ENCODE data around the gene YKT6. TPM values are rescaled to one million over a fixed set of nuclear protein-coding genes. Genes with fewer than 3 reads are reported as not detected.

Gene YKT6
- total RNA-seq, result 62.3 and 73.4 TPM in 2 replicates
- total RNA-seq (2013), result 35.8 TPM
- 36.5 and 42.1 TPM in 2 replicates for polyA plus RNA-seq
- 48.5 and 52.8 TPM in 2 replicates for polyA minus RNA-seq

- Histone ChIP-seq H3K27me3 (replicated peaks in 1 of 4; ENCODE audit: control extremely low read depth in 1 of 4, control insufficient read depth in 3 of 4, insufficient read depth in 4 of 4, low read length in 3 of 4) (no peaks in the 10 kb centered on the region), H3K79me2 (ENCODE audit: control insufficient read depth, insufficient read depth, low read length) (peaks cover 44% of the 10 kb centered on the region), H4K20me1 (ENCODE audit: control insufficient read depth, insufficient read depth, low read length, poor library complexity, severe bottlenecking) (peaks cover 14% of the 10 kb centered on the region), H2AFZ (ENCODE audit: insufficient read depth, low read depth, low read length, poor library complexity, severe bottlenecking) (peak within 1 kb of the TSS; percentile 77), H3K9ac (ENCODE audit: low read length) (peak within 1 kb of the TSS; percentile 82), H3K9me3 (ENCODE audit: control extremely low read depth in 1 of 3, control insufficient read depth in 2 of 3, insufficient read depth in 1 of 3, low read length in 2 of 3) (no peaks in the 10 kb centered on the region), H3K36me3 (replicated peaks in 1 of 2; ENCODE audit: control extremely low read depth in 1 of 2, control insufficient read depth in 1 of 2, extremely low read depth in 1 of 2, insufficient read depth in 2 of 2, low read length in 1 of 2) (peaks cover 0 to 16% of the 10 kb centered on the region in 2 experiments), H3K4me3 (ENCODE audit: control extremely low read depth in 1 of 5, extremely low read depth in 1 of 5, insufficient read depth in 1 of 5, low read depth in 2 of 5, low read length in 4 of 5) (peak within 1 kb of the TSS; percentile 41 to 81 (median 70)), H3K27ac (ENCODE audit: low read length in 2 of 2) (peak within 1 kb of the TSS; percentile 47 to 77), H3K4me2 (replicated peaks; ENCODE audit: low read depth, low read length, poor library complexity, severe bottlenecking) (peak within 1 kb of the TSS; percentile 79), H3K4me1 (ENCODE audit: control insufficient read depth in 2 of 2, insufficient read depth in 2 of 2, low read length in 2 of 2) (peaks cover 7 to 11% of the 10 kb centered on the region in 2 donors)
- H3K9me3 Mint-ChIP-seq (ENCODE audit: insufficient read depth), result no peaks in the 10 kb centered on the region
- ChIA-PET POLR2A (interaction anchor here (0.6 to 1.9 kb wide), 8 partner anchors 9 to 311 kb away, joined by 3 to 6 read pairs (median 3); no protein-coding TSS in a partner anchor), CTCF (interaction anchor here (0.7 to 1.6 kb wide), 8 partner anchors 22 to 488 kb away, joined by 3 to 11 read pairs (median 4); partner anchors contain the start of genes DBNL, NUDCD3 and PGAM2)
- ATAC-seq (ENCODE audit: low read depth) (peak; percentile 97), DNase-seq (peak; percentile 96)
- intact Hi-C loops (cut with micrococcal nuclease), result loop anchor here (1.0 to 2.0 kb wide), 4 partner anchors 78 to 289 kb away; partner anchors contain the start of genes NUDCD3, POLD2 and POLM
- TF ChIP-seq EZH2 (IDR thresholded peaks at IDR 0.05; ENCODE audit: borderline replicate concordance, insufficient read depth, low read depth, low read length, poor library complexity, severe bottlenecking) (no peak), CTCF (IDR thresholded peaks at IDR 0.05) (peak; percentile 56)
- peak within 1 kb of the TSS; percentile 88 for H3K4me3 Mint-ChIP-seq
- H3K27ac Mint-ChIP-seq, result peak within 1 kb of the TSS; percentile 74
- under 1% methylated on average over 55 of the region's 58 CpGs for WGBS (ENCODE audit: insufficient coverage)
- H3K27me3 Mint-ChIP-seq, result peaks cover 11% of the 10 kb centered on the region
- peaks cover 23% of the 10 kb centered on the region for H3K4me1 Mint-ChIP-seq
Observed at GRCh38 chr7:44200699-44201461, at the start of gene YKT6. TSS of gene YKT6 (plus strand) at chr7:44200978. CDS start at chr7:44201136, 158 bp downstream.

- no peak overlapping the region for H3K27ac ChIP-seq (ENCODE audit: low read length in 2 of 2)
- H3K27me3 ChIP-seq (replicated peaks in 1 of 4; ENCODE audit: control extremely low read depth in 1 of 4, control insufficient read depth in 3 of 4, insufficient read depth in 4 of 4, low read length in 3 of 4), result no peaks in the 10 kb centered on the region
- H3K4me1 ChIP-seq (ENCODE audit: control insufficient read depth in 2 of 2, insufficient read depth in 2 of 2, low read length in 2 of 2), result peaks cover 0 to 11% of the 10 kb centered on the region in 2 donors
- no peaks in the 10 kb centered on the region for H3K27me3 Mint-ChIP-seq
- CTCF ChIA-PET, result no interaction called here
- H3K4me3 Mint-ChIP-seq, result no peak overlapping the region
- no peak overlapping the region for H3K9ac ChIP-seq (ENCODE audit: low read length)
- H3K9me3 Mint-ChIP-seq (ENCODE audit: insufficient read depth), result no peaks in the 10 kb centered on the region
- no peaks in the 10 kb centered on the region for H3K79me2 ChIP-seq (ENCODE audit: control insufficient read depth, insufficient read depth, low read length)
- H3K4me1 Mint-ChIP-seq, result peaks cover 7% of the 10 kb centered on the region
- no peaks in the 10 kb centered on the region for H4K20me1 ChIP-seq (ENCODE audit: control insufficient read depth, insufficient read depth, low read length, poor library complexity, severe bottlenecking)
- ATAC-seq (ENCODE audit: low read depth), result no peak
- no peaks in the 10 kb centered on the region for H3K36me3 ChIP-seq (replicated peaks in 1 of 2; ENCODE audit: control extremely low read depth in 1 of 2, control insufficient read depth in 1 of 2, extremely low read depth in 1 of 2, insufficient read depth in 2 of 2, low read length in 1 of 2)
- no peak overlapping the region for H2AFZ ChIP-seq (ENCODE audit: insufficient read depth, low read depth, low read length, poor library complexity, severe bottlenecking)
- H3K9me3 ChIP-seq (ENCODE audit: control extremely low read depth in 1 of 3, control insufficient read depth in 2 of 3, insufficient read depth in 1 of 3, low read length in 2 of 3), result no peaks in the 10 kb centered on the region
- intact Hi-C loops (cut with micrococcal nuclease), result no loop called here
- H3K4me3 ChIP-seq (ENCODE audit: control extremely low read depth in 1 of 5, extremely low read depth in 1 of 5, insufficient read depth in 1 of 5, low read depth in 2 of 5, low read length in 4 of 5), result no peak overlapping the region
- 96% methylated on average over 7 of the region's 9 CpGs for WGBS (ENCODE audit: insufficient coverage)
- H3K4me2 ChIP-seq (replicated peaks; ENCODE audit: low read depth, low read length, poor library complexity, severe bottlenecking), result no peak overlapping the region
- TF ChIP-seq EZH2 (IDR thresholded peaks at IDR 0.05; ENCODE audit: borderline replicate concordance, insufficient read depth, low read depth, low read length, poor library complexity, severe bottlenecking) (no peak), CTCF (IDR thresholded peaks at IDR 0.05) (no peak)
- POLR2A ChIA-PET, result no interaction called here
- DNase-seq, result no peak
- no peak overlapping the region for H3K27ac Mint-ChIP-seq
Observed at GRCh38 chr7:44151956-44152355, 48.8 kb upstream of the YKT6 start.

Data from B cell (primary cell).